ENCODE results near the gene PPL. TPM values are rescaled to one million over a fixed set of nuclear protein-coding genes. Genes with fewer than 3 reads are reported as not detected.
"Not testable (repeated sequence)": the region's sequence is repeated elsewhere in the genome, so short reads cannot be mapped to it uniquely, and the experiment has no call there.

PPL gene, protein sequence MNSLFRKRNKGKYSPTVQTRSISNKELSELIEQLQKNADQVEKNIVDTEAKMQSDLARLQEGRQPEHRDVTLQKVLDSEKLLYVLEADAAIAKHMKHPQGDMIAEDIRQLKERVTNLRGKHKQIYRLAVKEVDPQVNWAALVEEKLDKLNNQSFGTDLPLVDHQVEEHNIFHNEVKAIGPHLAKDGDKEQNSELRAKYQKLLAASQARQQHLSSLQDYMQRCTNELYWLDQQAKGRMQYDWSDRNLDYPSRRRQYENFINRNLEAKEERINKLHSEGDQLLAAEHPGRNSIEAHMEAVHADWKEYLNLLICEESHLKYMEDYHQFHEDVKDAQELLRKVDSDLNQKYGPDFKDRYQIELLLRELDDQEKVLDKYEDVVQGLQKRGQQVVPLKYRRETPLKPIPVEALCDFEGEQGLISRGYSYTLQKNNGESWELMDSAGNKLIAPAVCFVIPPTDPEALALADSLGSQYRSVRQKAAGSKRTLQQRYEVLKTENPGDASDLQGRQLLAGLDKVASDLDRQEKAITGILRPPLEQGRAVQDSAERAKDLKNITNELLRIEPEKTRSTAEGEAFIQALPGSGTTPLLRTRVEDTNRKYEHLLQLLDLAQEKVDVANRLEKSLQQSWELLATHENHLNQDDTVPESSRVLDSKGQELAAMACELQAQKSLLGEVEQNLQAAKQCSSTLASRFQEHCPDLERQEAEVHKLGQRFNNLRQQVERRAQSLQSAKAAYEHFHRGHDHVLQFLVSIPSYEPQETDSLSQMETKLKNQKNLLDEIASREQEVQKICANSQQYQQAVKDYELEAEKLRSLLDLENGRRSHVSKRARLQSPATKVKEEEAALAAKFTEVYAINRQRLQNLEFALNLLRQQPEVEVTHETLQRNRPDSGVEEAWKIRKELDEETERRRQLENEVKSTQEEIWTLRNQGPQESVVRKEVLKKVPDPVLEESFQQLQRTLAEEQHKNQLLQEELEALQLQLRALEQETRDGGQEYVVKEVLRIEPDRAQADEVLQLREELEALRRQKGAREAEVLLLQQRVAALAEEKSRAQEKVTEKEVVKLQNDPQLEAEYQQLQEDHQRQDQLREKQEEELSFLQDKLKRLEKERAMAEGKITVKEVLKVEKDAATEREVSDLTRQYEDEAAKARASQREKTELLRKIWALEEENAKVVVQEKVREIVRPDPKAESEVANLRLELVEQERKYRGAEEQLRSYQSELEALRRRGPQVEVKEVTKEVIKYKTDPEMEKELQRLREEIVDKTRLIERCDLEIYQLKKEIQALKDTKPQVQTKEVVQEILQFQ (N-terminal part only)
- 0.03 and 0.11 TPM in 2 replicates for total RNA-seq (2014; rRNA removed; shearing (Covaris generic))
- polyA plus RNA-seq (2015; cell fraction: cytosol; rRNA removed) = 0.04 TPM in 1 of 2 replicates, not detected in the other
- not detected in 2 replicates for polyA plus RNA-seq (2015; cell fraction: nucleus; rRNA removed)

GRCh38 chr16:4936991-4937781 is at the start of gene PPL:
Gene PPL, minus strand, starts transcription at chr16:4937148. Its CDS starts 103 bp downstream, at chr16:4937045.
- no peak for DNase-seq (ENCODE audit: low read depth, low spot score)
- in situ Hi-C loops (cut with HindIII; ENCODE audit: low pct_unique_long_range_greater_than_20kb, low sequenced_read_pairs) = no loop called here

GRCh38 chr16:4984174-4984990 is 47.4 kb upstream of the PPL start:
- DNase-seq (ENCODE audit: low read depth, low spot score) = no peak
- in situ Hi-C loops (cut with HindIII; ENCODE audit: low pct_unique_long_range_greater_than_20kb, low sequenced_read_pairs) = no loop called here

DNA sequence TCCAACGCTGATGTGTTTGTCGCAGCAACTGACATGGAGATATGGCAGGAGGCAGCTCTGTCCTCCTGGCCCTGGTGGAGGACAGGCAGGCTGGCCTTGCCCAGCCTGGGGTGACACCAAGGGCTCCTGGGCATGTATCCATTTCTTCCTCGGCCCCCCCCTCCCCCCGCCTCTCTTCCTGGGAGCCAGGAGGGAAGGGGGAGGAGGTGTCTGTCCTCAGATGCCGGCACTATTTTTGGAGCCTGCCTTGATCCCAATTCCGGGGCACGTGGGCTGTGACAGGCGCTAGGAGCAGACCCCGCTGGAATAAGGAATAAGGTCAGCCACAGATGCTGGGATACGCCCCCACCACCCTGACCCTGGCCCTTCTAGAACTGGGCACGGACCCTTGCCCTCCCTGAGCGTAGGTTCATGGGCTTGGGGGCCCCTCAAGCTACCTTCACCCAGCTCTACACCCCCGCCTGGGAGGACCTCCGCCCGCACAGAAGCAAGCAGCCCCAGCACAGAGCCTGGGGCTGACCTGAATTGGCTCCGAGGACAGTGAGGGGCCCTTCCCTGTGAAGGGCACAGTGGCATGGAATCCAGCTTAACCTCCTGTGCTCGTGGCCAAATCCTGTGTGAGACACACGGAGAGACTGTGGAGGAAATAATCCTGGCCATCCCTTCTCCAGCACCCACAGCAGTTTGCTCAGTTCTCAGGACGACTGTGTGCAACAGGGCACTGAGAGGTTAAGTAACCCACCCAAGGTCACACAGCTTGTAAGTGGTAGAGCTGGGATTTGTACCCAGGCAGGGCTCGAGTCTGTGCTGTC is 45.3 kb upstream of the PPL start:
- in situ Hi-C loops (cut with HindIII; ENCODE audit: low pct_unique_long_range_greater_than_20kb, low sequenced_read_pairs) = no loop called here
- DNase-seq (ENCODE audit: low read depth, low spot score) = no peak

DNA sequence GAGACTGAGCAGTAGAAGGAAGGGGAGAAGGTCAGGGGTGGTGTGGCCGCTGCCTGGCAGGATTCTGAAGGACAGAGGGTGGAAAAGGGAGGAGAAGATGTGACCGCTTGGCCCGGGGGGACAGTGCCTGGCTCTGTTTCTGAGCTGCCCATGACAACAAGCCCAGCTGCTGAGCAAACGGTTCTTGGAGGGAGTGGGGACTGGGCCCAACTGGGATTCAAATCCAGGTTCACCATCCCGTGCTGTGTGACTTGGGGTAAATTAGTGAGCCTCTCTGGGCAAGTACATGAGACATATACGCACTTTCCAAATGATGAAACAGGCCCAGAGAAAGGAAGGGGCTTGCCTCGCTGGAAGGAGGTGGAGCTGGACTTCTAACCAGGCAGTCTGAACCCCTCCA is 44.5 kb upstream of the PPL start:
- no peak for DNase-seq (ENCODE audit: low read depth, low spot score)
- in situ Hi-C loops (cut with HindIII; ENCODE audit: low pct_unique_long_range_greater_than_20kb, low sequenced_read_pairs) = no loop called here

- DNase-seq (ENCODE audit: low read depth, low spot score) = no peak
- in situ Hi-C loops (cut with HindIII; ENCODE audit: low pct_unique_long_range_greater_than_20kb, low sequenced_read_pairs) = no loop called here
Measured at GRCh38 chr16:4980691-4981090, 43.7 kb upstream of the PPL start.

- no peak for DNase-seq (ENCODE audit: low read depth, low spot score)
- in situ Hi-C loops (cut with HindIII; ENCODE audit: low pct_unique_long_range_greater_than_20kb, low sequenced_read_pairs) = no loop called here
Measured at GRCh38 chr16:4979736-4980660, 43.0 kb upstream of the PPL start.

DNA sequence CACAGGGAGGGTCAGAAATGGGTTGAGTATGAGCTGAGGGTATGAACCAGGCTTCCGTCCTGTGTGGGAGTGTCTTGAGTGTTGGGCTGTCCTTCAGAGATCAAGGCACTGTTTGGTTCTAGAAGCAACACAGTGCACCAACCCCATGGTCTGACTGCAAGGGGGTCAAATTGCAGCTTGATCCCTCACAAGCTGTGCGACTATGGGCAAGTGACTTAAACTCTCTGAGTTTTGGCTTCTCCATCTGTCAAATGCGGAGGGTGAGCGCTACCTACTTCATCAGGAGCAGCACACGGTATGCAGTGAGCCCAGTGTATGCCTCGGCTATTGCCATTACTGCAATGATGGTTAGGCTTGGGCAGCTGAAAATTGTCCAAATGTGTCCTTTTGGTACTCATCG is 42.2 kb upstream of the PPL start:
- in situ Hi-C loops (cut with HindIII; ENCODE audit: low pct_unique_long_range_greater_than_20kb, low sequenced_read_pairs) = no loop called here
- no peak for DNase-seq (ENCODE audit: low read depth, low spot score)

DNA sequence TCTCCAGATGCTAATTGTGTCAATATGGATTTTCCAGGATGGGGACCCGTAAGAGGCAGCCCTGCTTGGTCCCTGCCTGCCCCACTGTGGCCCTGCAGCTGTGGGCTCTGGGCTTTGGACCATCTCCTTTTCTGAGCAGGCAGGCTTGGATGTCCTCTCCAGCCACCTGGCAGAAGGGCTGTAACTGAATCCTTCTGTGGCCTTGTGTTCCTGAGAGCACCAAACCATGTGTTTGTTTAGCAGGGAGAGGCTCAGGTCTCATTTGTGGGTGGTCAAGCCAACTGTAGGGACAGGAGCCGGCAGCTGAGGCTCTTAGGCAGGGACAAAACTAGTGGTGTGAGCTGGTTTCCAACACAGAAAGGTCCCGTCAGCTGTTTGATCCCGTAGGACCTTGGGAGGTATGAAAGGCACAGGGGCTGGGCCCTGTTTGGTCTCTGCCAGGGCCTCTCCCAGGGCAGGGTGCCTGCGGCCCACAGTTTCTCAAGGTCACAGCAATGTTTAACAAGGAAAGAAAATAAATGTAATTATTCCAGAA is 39.7 kb upstream of the PPL start:
- no peak for DNase-seq (ENCODE audit: low read depth, low spot score)
- in situ Hi-C loops (cut with HindIII; ENCODE audit: low pct_unique_long_range_greater_than_20kb, low sequenced_read_pairs) = no loop called here

GRCh38 chr16:4976079-4976478 is 39.1 kb upstream of the PPL start:
- in situ Hi-C loops (cut with HindIII; ENCODE audit: low pct_unique_long_range_greater_than_20kb, low sequenced_read_pairs) = no loop called here

DNA sequence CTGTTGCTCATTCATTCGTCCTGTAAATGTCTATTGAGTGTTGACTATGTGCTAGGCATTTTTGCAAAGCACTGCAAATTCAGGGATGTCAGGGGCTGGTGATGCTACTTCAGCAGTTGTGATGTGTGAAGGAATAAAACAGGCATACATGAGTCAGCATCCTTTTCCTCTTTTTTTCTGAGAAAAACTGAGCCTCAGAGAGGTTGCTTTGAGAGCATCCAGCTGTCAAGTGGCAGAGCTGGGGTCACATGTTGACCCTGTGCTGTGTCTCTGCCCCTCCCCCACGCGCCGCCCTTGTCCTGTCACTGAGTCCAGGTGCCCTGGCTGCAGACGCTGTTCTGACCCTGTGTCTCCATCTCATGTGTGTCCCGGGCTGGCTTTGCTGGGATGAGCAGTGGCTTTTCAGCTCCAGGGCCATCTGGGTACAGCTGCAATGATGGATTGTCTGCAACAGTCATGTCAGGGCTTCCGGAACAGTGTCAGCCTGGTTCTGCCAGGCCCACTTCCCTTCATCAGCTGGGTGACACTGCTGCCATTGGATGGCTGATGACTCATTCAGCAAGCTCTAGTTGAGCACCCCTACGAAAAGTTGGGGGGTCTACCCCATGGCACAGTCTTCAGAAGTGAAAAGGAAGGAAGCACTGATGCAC is 36.1 kb upstream of the PPL start:
- DNase-seq (ENCODE audit: low read depth, low spot score) = no peak
- in situ Hi-C loops (cut with HindIII; ENCODE audit: low pct_unique_long_range_greater_than_20kb, low sequenced_read_pairs) = no loop called here

More at GRCh38 chr16:4976079-4976478, 39.1 kb upstream of the PPL start:
- DNase-seq (ENCODE audit: low read depth, low spot score) = no peak

DNA sequence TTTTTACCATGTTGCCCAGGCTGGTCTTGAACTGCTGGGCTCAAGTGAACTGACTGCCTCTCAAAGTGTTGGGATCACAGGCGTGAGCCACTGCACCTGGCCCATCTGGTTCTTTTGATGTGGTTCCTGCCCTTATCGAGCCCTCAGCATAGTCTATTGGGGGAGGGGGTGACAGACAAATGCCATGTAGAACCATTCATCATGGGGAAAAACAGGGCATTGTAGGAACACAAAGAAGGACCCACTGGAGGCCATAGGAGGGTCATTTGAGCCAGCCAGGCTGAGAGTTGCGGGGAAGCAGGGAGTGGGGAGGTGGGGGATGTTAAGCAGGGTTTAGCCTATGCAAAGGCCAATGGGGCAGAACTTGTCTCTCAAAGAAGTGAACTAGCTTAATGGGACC is 33.1 kb upstream of the PPL start:
- in situ Hi-C loops (cut with HindIII; ENCODE audit: low pct_unique_long_range_greater_than_20kb, low sequenced_read_pairs) = no loop called here
- no peak for DNase-seq (ENCODE audit: low read depth, low spot score)

DNA sequence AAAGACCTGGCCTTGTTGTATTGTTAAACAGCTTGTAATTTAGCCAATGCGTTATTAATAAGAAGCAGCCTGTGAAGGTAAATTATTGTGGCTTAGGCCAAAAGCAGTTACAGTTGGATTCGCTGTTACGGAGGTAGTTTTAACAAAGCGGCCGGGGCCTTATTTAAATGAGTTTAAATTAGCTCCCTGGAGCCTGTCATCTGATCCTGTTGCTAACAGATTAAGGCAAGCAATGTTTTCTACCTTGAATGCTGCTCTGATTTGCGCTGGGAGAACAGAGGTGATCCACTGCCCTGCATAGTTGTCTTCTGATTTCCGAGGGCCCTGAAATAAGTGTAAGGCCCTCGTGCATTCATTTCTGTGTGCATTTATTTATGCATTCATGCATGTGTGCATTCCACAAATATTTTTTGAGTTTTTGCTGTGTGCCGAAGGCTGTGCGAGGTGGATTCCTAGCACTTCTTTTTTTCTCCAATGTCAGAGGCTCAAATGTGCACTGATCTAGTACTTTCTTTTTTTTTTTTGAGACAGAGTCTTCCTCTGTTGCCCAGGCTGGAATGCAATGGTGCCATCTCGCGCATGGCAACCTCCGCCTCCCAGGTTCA is 32.0 kb upstream of the PPL start:
- in situ Hi-C loops (cut with HindIII; ENCODE audit: low pct_unique_long_range_greater_than_20kb, low sequenced_read_pairs) = no loop called here
- DNase-seq (ENCODE audit: low read depth, low spot score) = no peak

- DNase-seq (ENCODE audit: low read depth, low spot score); in situ Hi-C loops (cut with HindIII; ENCODE audit: low pct_unique_long_range_greater_than_20kb, low sequenced_read_pairs): not testable (repeated sequence)
Measured at GRCh38 chr16:4968278-4968677, 31.3 kb upstream of the PPL start.
